HEK293T (cell line): ENCODE data around the gene VPS37C.

Source experiments
- ARNT ChIP-seq: fragments of 450-650 bp; IDR thresholded peaks from 2 replicates; pipeline ENCODE4 v1.6.1; 2017; ENCODE audit warnings: mild to moderate bottlenecking
- BHLHE40 ChIP-seq: fragments of 450-650 bp; IDR thresholded peaks from 2 replicates; pipeline ENCODE4 v1.6.1; 2016; ENCODE audit warnings: mild to moderate bottlenecking, moderate library complexity, borderline replicate concordance
- ELF4 ChIP-seq: fragments of 450-650 bp; IDR thresholded peaks from 2 replicates; pipeline ENCODE4 v1.6.1; 2017; ENCODE audit warnings: antibody characterized with exemption
- FOXA1 ChIP-seq: fragments of 450-650 bp; IDR thresholded peaks from 2 replicates; pipeline ENCODE4 v1.6.1; 2016; ENCODE audit warnings: mild to moderate bottlenecking
- FOXK2 ChIP-seq: fragments of 450-650 bp; IDR thresholded peaks from 2 replicates; pipeline ENCODE4 v1.6.1; 2016; ENCODE audit warnings: mild to moderate bottlenecking
- FOXM1 ChIP-seq: fragments of 450-650 bp; IDR thresholded peaks from 2 replicates; pipeline ENCODE4 v1.6.1; 2017; ENCODE audit warnings: mild to moderate bottlenecking, borderline replicate concordance
- HDGF ChIP-seq: fragments of 450-650 bp; IDR thresholded peaks from 2 replicates; pipeline ENCODE4 v1.6.1; 2017; ENCODE audit warnings: antibody characterized with exemption, borderline replicate concordance
- SP1 ChIP-seq: fragments of 450-650 bp; IDR thresholded peaks from 2 replicates; pipeline ENCODE4 v1.6.1; 2017
- SUZ12 ChIP-seq: fragments of 450-650 bp; IDR thresholded peaks from 2 replicates; pipeline ENCODE4 v1.6.1; 2016; ENCODE audit warnings: mild to moderate bottlenecking
- TARDBP ChIP-seq: fragments of 450-650 bp; IDR thresholded peaks from 2 replicates; pipeline ENCODE4 v1.6.1; 2016
- ZNF384 ChIP-seq: fragments of 450-650 bp; IDR thresholded peaks from 2 replicates; pipeline ENCODE4 v1.6.1; 2016
- TF ChIP-seq, protein P1 (sequence below): fragments of 450-650 bp; IDR thresholded peaks from 2 replicates; pipeline ENCODE4 v1.6.1; 2016

DNA sequence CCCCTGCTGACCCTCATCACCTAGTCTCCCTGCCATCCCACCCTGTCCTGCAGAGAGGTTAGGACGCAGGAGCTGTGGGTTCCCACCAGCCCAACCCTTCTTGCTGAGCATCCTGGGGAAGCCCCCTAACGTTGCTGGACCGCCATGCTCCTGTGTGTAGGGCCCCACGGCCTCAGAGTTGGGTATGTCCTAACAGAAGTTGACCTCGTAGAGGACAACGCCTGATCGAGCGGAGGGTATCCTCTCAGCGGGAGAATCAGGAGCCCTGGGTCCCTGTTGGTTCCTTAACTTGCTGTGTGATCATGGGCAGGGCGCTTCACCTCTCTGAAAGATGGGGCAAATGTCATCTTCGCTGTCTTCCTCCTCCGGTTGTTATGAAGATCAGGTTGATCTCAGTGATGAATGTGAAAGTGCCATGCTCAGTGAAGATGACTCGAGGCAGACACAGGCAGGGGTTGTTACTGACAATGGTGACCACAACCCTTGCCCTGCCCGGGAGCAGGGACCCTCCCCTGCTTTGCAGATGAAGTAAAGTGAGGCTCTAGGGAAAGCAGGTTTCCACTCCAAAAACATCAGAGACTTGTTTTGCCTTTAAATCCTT is 78.2 kb downstream of the VPS37C start:
- TF ChIP-seq FOXA1 (no peak), ELF4 (no peak), FOXM1 (no peak), BHLHE40 (no peak), SUZ12 (no peak), HDGF (no peak), SP1 (no peak), ZNF384 (no peak), ARNT (no peak), FOXK2 (no peak), TARDBP (no peak)
- TF ChIP-seq, protein P1, sequence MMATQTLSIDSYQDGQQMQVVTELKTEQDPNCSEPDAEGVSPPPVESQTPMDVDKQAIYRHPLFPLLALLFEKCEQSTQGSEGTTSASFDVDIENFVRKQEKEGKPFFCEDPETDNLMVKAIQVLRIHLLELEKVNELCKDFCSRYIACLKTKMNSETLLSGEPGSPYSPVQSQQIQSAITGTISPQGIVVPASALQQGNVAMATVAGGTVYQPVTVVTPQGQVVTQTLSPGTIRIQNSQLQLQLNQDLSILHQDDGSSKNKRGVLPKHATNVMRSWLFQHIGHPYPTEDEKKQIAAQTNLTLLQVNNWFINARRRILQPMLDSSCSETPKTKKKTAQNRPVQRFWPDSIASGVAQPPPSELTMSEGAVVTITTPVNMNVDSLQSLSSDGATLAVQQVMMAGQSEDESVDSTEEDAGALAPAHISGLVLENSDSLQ = no peak
